SK-N-SH treated with all-trans-retinoic acid at 6 μM for 48 hours (cell line): ENCODE data around the gene CD151.

Source experiments
- ATAC-seq: fragments of 200-7000 bp; cut with Tn5 transposase; 3 replicates; pipeline ENCODE4 v1.9.1; 2020; ENCODE audit warnings: mild to moderate bottlenecking, moderate library complexity
- ARNTL ChIP-seq: fragments of 450-650 bp; formaldehyde crosslinking; IDR thresholded peaks from 2 replicates; pipeline ENCODE4 v1.5.0; 2020; ENCODE audit warnings: low read depth, mild to moderate bottlenecking, moderate library complexity, borderline replicate concordance
- BACH2 ChIP-seq: fragments of 250-450 bp; sonication (Bioruptor Pico); IDR thresholded peaks from 2 replicates; pipeline ENCODE4 v1.9.0; 2021; ENCODE audit warnings: mild to moderate bottlenecking, borderline replicate concordance
- CSDC2 ChIP-seq: fragments of 250-450 bp; sonication (Bioruptor Pico); IDR thresholded peaks from 2 replicates; pipeline ENCODE4 v1.5.0; 2020; ENCODE audit warnings: mild to moderate bottlenecking, moderate library complexity
- ESRRG ChIP-seq: fragments of 250-450 bp; sonication (Bioruptor Pico); IDR thresholded peaks from 2 replicates; pipeline ENCODE4 v1.6.1; 2021; ENCODE audit warnings: mild to moderate bottlenecking
- GLIS3 ChIP-seq: fragments of 250-450 bp; sonication (Bioruptor Pico); IDR thresholded peaks from 2 replicates; pipeline ENCODE4 v1.5.0; 2020; ENCODE audit warnings: mild to moderate bottlenecking, moderate library complexity
- ISL1 ChIP-seq: fragments of 250-450 bp; sonication (Bioruptor Pico); IDR thresholded peaks from 2 replicates; pipeline ENCODE4 v2.1.2; 2022; ENCODE audit warnings: mild to moderate bottlenecking, moderate library complexity
- OSR1 ChIP-seq: fragments of 250-450 bp; sonication (Bioruptor Pico); IDR thresholded peaks from 2 replicates; pipeline ENCODE4 v1.8.0; 2022; ENCODE audit warnings: moderate library complexity, mild to moderate bottlenecking, inconsistent platforms
- PPARA ChIP-seq: fragments of 250-450 bp; sonication (Bioruptor Pico); IDR thresholded peaks from 2 replicates; pipeline ENCODE4 v1.5.0; 2020; ENCODE audit warnings: mild to moderate bottlenecking, borderline replicate concordance
- RARB ChIP-seq: fragments of 250-450 bp; sonication (Bioruptor Pico); IDR thresholded peaks from 2 replicates; pipeline ENCODE4 v1.8.0; 2021; ENCODE audit warnings: mild to moderate bottlenecking, moderate library complexity
- SNAI2 ChIP-seq: fragments of 250-450 bp; sonication (Bioruptor Pico); IDR thresholded peaks from 2 replicates; pipeline ENCODE4 v1.5.0; 2020; ENCODE audit warnings: mild to moderate bottlenecking, moderate library complexity
- TCF4 ChIP-seq: fragments of 250-450 bp; sonication (Bioruptor Pico); IDR thresholded peaks from 2 replicates; pipeline ENCODE4 v1.8.0; 2021; ENCODE audit warnings: mild to moderate bottlenecking, moderate library complexity, borderline replicate concordance
- TOX ChIP-seq: fragments of 250-450 bp; sonication (Bioruptor Pico); IDR thresholded peaks from 2 replicates; pipeline ENCODE4 v1.8.0; 2021; ENCODE audit warnings: mild to moderate bottlenecking, moderate library complexity, borderline replicate concordance
- ZC3H10 ChIP-seq: fragments of 250-450 bp; sonication (Bioruptor Pico); IDR thresholded peaks from 2 replicates; pipeline ENCODE4 v1.5.1; 2021; ENCODE audit warnings: mild to moderate bottlenecking, moderate library complexity
- ZFP3 ChIP-seq: fragments of 250-450 bp; sonication (Bioruptor Pico); IDR thresholded peaks from 2 replicates; pipeline ENCODE4 v1.5.0; 2020; ENCODE audit warnings: mild to moderate bottlenecking, moderate library complexity
- ZNF565 ChIP-seq: fragments of 450-650 bp; formaldehyde crosslinking; conservative IDR thresholded peaks from 2 replicates; pipeline ENCODE4 v1.5.0; 2020; ENCODE audit warnings: low read depth, mild to moderate bottlenecking, moderate library complexity
- ZNF70 ChIP-seq: fragments of 450-650 bp; formaldehyde crosslinking; IDR thresholded peaks from 2 replicates; pipeline ENCODE4 v1.5.0; 2020; ENCODE audit warnings: mild to moderate bottlenecking, moderate library complexity
- TF ChIP-seq, protein P1 (sequence below): fragments of 250-450 bp; sonication (Bioruptor Pico); IDR thresholded peaks from 2 replicates; pipeline ENCODE4 v1.8.0; 2020; ENCODE audit warnings: mild to moderate bottlenecking, moderate library complexity, borderline replicate concordance
- TF ChIP-seq, protein P2 (sequence below): fragments of 250-450 bp; sonication (Bioruptor Pico); IDR thresholded peaks from 2 replicates; pipeline ENCODE4 v1.5.1; 2020; ENCODE audit warnings: low read depth, mild to moderate bottlenecking, moderate library complexity
- TF ChIP-seq, protein P3 (sequence below): fragments of 250-450 bp; sonication (Bioruptor Pico); IDR thresholded peaks from 2 replicates; pipeline ENCODE4 v1.8.0; 2021; ENCODE audit warnings: low read depth, mild to moderate bottlenecking, moderate library complexity, borderline replicate concordance
- TF ChIP-seq, protein P4 (sequence below): fragments of 250-450 bp; sonication (Bioruptor Pico); IDR thresholded peaks from 2 replicates; pipeline ENCODE4 v1.5.0; 2020; ENCODE audit warnings: mild to moderate bottlenecking, moderate library complexity
- TF ChIP-seq, protein P5 (sequence below): fragments of 250-450 bp; sonication (Bioruptor Pico); IDR thresholded peaks from 2 replicates; pipeline ENCODE4 v1.5.1; 2021; ENCODE audit warnings: mild to moderate bottlenecking, moderate library complexity

Gene CD151

DNA sequence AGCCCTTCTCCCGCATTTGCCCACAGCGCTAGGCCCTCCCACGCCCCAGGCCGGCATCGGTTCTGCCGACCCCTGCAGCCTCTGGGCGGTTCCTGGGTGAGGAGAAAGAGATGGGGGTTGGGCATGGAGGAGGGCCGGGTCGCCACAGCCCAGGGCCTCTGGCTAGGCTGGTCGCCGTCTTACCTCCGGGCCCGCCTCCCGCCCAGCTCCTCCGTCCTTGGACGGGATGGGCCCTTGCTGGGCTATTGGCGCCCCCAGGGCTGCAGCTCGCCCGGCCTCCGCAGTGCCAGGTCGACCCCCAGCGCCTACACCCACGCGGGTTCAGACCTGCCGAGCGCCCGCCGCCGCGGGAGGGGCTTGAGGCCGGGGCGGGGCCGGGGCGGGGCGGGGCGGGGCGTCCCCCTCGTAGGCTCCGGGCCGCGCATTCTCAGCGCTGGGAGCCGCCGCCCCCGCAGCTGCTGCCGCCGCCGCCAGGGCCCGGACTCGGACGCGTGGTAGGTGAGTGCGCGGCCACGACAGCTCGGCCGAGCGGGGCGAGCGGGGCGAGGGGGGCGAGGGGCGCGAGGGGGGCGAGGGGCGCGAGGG, at the start of gene CD151:
Gene CD151 (plus strand): TSS at position 424 of the 585 bp plus-strand sequence. CDS start 3,118 bp downstream, outside the sequence.
- ATAC-seq, result peak; percentile 30
- TF ChIP-seq ZFP3 (CRISPR knock-in tag), result no peak
- TF ChIP-seq RARB (CRISPR knock-in tag), result no peak
- TF ChIP-seq, all 23 proteins: peak for 0

DNA sequence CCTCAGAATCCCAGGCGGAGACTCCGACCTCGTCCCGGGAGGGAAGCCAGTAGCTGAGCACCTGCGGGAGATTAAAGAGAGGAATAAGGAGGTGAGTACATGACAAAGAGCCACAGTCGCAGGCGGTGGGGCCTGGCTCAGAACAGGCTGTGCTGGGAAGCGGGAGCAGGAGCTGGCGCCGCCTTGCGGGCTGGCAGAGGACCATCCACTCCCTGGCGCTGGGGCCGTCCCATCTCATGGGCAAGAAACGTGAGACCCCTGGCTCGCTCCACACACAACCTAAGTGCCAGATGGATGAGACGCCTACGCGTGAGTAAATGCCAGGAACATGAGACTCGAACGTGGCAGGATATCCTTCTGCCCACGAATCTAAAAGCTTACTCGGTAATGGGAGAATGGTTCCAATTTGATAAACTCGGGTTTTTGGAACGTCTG, 49.2 kb upstream of the CD151 start:
- TF ChIP-seq, protein P1, sequence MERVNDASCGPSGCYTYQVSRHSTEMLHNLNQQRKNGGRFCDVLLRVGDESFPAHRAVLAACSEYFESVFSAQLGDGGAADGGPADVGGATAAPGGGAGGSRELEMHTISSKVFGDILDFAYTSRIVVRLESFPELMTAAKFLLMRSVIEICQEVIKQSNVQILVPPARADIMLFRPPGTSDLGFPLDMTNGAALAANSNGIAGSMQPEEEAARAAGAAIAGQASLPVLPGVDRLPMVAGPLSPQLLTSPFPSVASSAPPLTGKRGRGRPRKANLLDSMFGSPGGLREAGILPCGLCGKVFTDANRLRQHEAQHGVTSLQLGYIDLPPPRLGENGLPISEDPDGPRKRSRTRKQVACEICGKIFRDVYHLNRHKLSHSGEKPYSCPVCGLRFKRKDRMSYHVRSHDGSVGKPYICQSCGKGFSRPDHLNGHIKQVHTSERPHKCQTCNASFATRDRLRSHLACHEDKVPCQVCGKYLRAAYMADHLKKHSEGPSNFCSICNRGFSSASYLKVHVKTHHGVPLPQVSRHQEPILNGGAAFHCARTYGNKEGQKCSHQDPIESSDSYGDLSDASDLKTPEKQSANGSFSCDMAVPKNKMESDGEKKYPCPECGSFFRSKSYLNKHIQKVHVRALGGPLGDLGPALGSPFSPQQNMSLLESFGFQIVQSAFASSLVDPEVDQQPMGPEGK (CRISPR knock-in tag), result no peak
- 0 out of 2 replicates have a peak, but pooled peaks have one; percentile 10 for TF ChIP-seq TCF4
- peak; percentile 80; the same call in 1 of the 2 replicates for TF ChIP-seq ARNTL (CRISPR knock-in tag)
- TF ChIP-seq, protein P2, sequence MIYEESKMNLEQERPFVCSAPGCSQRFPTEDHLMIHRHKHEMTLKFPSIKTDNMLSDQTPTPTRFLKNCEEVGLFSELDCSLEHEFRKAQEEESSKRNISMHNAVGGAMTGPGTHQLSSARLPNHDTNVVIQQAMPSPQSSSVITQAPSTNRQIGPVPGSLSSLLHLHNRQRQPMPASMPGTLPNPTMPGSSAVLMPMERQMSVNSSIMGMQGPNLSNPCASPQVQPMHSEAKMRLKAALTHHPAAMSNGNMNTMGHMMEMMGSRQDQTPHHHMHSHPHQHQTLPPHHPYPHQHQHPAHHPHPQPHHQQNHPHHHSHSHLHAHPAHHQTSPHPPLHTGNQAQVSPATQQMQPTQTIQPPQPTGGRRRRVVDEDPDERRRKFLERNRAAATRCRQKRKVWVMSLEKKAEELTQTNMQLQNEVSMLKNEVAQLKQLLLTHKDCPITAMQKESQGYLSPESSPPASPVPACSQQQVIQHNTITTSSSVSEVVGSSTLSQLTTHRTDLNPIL, result no peak
- ATAC-seq, result peak; percentile 94

DNA sequence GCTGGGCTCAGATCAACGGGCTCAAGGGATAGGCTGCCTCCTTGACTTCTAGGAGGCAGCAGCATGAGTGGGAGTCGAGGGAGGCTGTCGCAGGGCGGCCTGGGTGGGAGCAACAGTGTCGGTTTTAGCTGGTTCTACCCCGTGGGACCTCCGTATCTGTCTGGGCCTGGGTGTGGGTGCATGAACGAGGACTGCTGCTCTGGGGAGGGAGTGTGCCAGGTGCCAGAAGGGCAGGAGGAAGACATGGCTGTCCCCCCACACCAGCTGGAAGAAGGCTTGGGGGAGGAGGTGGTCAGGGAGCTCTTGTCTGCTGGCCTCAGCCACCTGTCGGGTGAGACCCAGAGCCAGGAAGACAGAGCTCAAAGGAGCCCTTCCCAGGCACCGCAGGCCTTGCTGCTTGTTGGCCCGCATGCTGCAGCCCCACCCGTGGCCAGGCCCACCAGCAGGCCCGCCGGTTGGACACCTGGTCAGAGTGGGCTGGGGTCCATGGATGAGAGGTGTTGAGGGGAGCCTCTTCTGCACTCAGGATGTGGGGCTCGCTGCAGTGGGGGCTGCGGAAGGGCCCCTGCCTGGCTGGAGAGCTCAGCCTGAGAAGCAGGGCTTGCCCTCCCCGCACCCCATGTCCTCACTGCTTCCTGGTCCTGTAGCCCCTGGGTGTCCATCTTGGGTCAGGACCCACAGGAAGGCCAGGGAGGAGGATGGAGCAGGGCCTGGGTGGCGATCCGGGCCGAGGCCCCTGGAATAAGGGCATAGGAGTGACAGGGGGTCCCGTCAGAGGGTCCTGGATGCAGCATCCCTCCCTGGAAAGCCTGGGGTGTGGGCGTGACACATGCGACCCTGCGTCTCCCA, 46.3 kb upstream of the CD151 start:
- ATAC-seq, result no peak
- TF ChIP-seq ESRRG (CRISPR knock-in tag) (no peak), RARB (CRISPR knock-in tag) (no peak), ZNF565 (no peak), SNAI2 (CRISPR knock-in tag) (no peak), ZFP3 (CRISPR knock-in tag) (no peak), OSR1 (CRISPR knock-in tag) (no peak), BACH2 (CRISPR knock-in tag) (no peak)

DNA sequence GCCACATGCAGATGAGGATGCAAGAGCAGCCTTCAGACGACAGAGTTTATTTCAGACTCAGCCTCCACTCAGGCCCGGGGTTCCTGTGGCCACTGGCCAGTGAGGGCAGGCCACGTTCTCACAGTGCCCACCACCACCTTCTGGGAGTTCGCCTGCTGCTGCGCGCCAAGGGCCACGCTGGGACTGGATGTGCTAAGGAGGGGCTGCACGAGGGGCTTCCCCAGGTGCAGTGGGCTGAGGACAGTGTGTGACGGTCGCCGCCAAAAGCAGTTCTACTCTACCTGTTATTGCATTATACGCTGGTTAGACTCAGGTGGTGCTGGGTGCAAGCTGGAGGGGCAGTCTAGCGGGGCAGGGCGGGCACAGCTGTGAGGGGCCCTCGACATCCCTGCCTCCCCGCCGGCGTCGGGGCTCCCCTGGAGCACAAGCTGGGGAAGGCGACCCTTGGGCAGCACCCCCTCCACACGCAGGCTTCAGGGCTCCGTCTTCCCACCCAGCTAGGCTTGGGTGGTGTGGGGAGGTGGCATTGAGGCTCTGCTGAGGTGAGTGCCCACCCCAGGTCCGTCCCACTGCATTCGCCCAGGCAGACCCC, 45.6 kb upstream of the CD151 start:
- no peak for ATAC-seq
- TF ChIP-seq RARB (CRISPR knock-in tag), result no peak
- no peak for TF ChIP-seq TOX (CRISPR knock-in tag)
- TF ChIP-seq PPARA (CRISPR knock-in tag), result no peak
- TF ChIP-seq CSDC2 (CRISPR knock-in tag), result no peak
- TF ChIP-seq, protein P3, sequence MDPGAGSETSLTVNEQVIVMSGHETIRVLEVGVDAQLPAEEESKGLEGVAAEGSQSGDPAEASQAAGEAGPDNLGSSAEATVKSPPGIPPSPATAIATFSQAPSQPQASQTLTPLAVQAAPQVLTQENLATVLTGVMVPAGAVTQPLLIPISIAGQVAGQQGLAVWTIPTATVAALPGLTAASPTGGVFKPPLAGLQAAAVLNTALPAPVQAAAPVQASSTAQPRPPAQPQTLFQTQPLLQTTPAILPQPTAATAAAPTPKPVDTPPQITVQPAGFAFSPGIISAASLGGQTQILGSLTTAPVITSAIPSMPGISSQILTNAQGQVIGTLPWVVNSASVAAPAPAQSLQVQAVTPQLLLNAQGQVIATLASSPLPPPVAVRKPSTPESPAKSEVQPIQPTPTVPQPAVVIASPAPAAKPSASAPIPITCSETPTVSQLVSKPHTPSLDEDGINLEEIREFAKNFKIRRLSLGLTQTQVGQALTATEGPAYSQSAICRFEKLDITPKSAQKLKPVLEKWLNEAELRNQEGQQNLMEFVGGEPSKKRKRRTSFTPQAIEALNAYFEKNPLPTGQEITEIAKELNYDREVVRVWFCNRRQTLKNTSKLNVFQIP (CRISPR knock-in tag), result no peak
- TF ChIP-seq ZNF565, result no peak
- no peak for TF ChIP-seq ARNTL (CRISPR knock-in tag)
- no peak for TF ChIP-seq ISL1
- TF ChIP-seq, protein P4, sequence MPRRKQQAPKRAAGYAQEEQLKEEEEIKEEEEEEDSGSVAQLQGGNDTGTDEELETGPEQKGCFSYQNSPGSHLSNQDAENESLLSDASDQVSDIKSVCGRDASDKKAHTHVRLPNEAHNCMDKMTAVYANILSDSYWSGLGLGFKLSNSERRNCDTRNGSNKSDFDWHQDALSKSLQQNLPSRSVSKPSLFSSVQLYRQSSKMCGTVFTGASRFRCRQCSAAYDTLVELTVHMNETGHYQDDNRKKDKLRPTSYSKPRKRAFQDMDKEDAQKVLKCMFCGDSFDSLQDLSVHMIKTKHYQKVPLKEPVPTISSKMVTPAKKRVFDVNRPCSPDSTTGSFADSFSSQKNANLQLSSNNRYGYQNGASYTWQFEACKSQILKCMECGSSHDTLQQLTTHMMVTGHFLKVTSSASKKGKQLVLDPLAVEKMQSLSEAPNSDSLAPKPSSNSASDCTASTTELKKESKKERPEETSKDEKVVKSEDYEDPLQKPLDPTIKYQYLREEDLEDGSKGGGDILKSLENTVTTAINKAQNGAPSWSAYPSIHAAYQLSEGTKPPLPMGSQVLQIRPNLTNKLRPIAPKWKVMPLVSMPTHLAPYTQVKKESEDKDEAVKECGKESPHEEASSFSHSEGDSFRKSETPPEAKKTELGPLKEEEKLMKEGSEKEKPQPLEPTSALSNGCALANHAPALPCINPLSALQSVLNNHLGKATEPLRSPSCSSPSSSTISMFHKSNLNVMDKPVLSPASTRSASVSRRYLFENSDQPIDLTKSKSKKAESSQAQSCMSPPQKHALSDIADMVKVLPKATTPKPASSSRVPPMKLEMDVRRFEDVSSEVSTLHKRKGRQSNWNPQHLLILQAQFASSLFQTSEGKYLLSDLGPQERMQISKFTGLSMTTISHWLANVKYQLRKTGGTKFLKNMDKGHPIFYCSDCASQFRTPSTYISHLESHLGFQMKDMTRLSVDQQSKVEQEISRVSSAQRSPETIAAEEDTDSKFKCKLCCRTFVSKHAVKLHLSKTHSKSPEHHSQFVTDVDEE (CRISPR knock-in tag), result no peak
- no peak for TF ChIP-seq ZNF70
- TF ChIP-seq GLIS3 (CRISPR knock-in tag), result no peak
- TF ChIP-seq OSR1 (CRISPR knock-in tag), result no peak
- TF ChIP-seq, protein P5, sequence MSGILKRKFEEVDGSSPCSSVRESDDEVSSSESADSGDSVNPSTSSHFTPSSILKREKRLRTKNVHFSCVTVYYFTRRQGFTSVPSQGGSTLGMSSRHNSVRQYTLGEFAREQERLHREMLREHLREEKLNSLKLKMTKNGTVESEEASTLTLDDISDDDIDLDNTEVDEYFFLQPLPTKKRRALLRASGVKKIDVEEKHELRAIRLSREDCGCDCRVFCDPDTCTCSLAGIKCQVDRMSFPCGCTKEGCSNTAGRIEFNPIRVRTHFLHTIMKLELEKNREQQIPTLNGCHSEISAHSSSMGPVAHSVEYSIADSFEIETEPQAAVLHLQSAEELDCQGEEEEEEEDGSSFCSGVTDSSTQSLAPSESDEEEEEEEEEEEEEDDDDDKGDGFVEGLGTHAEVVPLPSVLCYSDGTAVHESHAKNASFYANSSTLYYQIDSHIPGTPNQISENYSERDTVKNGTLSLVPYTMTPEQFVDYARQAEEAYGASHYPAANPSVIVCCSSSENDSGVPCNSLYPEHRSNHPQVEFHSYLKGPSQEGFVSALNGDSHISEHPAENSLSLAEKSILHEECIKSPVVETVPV (CRISPR knock-in tag), result no peak
- TF ChIP-seq BACH2 (CRISPR knock-in tag), result no peak
- TF ChIP-seq ZFP3 (CRISPR knock-in tag), result no peak
- no peak for TF ChIP-seq SNAI2 (CRISPR knock-in tag)
- TF ChIP-seq, protein P1 (CRISPR knock-in tag), result no peak
- TF ChIP-seq ZC3H10 (CRISPR knock-in tag), result no peak
